HG03196 (cell line): Measurements from ENCODE around the gene ZNF12.

Source experiments
- ATAC-seq: cut with Tn5 transposase; IDR thresholded peaks from one replicate; pipeline ENCODE4 v1.9.1; 2021; ENCODE audit not compliant: unreplicated experiment

Gene ZNF12

GRCh38 chr7:6648066-6648814, 58.5 kb downstream of the ZNF12 start:
- ATAC-seq, result no peak

GRCh38 chr7:6647541-6647940, 59.2 kb downstream of the ZNF12 start:
- ATAC-seq, result no peak

GRCh38 chr7:6647080-6647479, 59.7 kb downstream of the ZNF12 start:
- no peak for ATAC-seq

- ATAC-seq, result no peak
These were observed 60.3 kb downstream of the ZNF12 start for GRCh38 chr7:6646465-6646864.

- no peak for ATAC-seq
These were observed 62.0 kb downstream of the ZNF12 start for GRCh38 chr7:6644728-6645127.

- no peak for ATAC-seq
These were observed 62.7 kb downstream of the ZNF12 start for GRCh38 chr7:6643915-6644625.

GRCh38 chr7:6642861-6643640, 63.7 kb downstream of the ZNF12 start:
- no peak for ATAC-seq

GRCh38 chr7:6642239-6642839, 64.4 kb downstream of the ZNF12 start:
- ATAC-seq, result no peak

GRCh38 chr7:6641305-6642035, 65.3 kb downstream of the ZNF12 start:
- no peak for ATAC-seq

GRCh38 chr7:6640246-6640721, 66.5 kb downstream of the ZNF12 start:
- no peak for ATAC-seq

- ATAC-seq, result no peak
These were observed 67.1 kb downstream of the ZNF12 start for GRCh38 chr7:6639627-6640026.

GRCh38 chr7:6639032-6639431, 67.7 kb downstream of the ZNF12 start:
- ATAC-seq, result no peak
